HepG2 (cell line): Measurements from ENCODE around the gene CPNE2. TPM values are rescaled to one million over a fixed set of nuclear protein-coding genes. Genes with fewer than 3 reads are reported as not detected.
A peak's percentile ranks its signal among the peaks of the same experiment; 100 is the strongest.

Experiments
- ATAC-seq: fragments of 200-7000 bp; cut with Tn5 transposase; 3 replicates; pipeline ENCODE4 v1.9.1; 2020; ENCODE audit warnings: mild to moderate bottlenecking, moderate library complexity
- BruUV-seq: library from RNA; stranded (reverse); fragments of 400-500 nt; replicated peaks from 2 replicates; lab custom pipeline; 2021; lab: Mats Ljungman, UMichigan
- CTCF ChIA-PET: fragments of 300-600 bp; formaldehyde crosslinking; extraction: SDS; loops from one replicate; lab custom pipeline; 2021; ENCODE audit warnings: low total read pairs, inconsistent platforms, low intra/inter-chr PET ratio; lab: Yijun Ruan, JAX
- POLR2A ChIA-PET: fragments of 350-600 bp; sonication (Branson Sonifier 250); formaldehyde crosslinking; loops from one replicate; lab custom pipeline; 2020; ENCODE audit warnings: antibody characterized with exemption, inconsistent platforms; lab: Yijun Ruan, JAX
- DNase-seq: peaks from one replicate; pipeline ENCODE4 v3.0.0-alpha.2; 2015; ENCODE audit warnings: low spot score
- FAIRE-seq: peaks from 3 replicates; lab custom pipeline; 2011; peaks lifted over from hg19 to GRCh38; lab: Jason Lieb, UNC
- H2AFZ ChIP-seq: one replicate; pipeline ENCODE4 v1.6.1; 2011; ENCODE audit warnings: low read length, inconsistent platforms
- H3K27ac ChIP-seq: fragments of 300-600 bp; 3 replicates; pipeline ENCODE4 v1.8.0; 2011; ENCODE audit warnings: mixed run types, mild to moderate bottlenecking, mixed read lengths, low read length, inconsistent platforms; ENCODE audit not compliant: insufficient read depth; ENCODE audit errors: extremely low read length
- H3K27me3 ChIP-seq, 2 experiments: fragments of 200-600 bp in 1 of 2; 2 replicates in 1 of 2; 3 replicates in 1 of 2; pipeline versions ENCODE4 v1.6.0 to v1.8.0; 2011; ENCODE audit warnings: low read length in 2 of 2, mild to moderate bottlenecking in 2 of 2, moderate library complexity in 2 of 2, inconsistent platforms in 1 of 2; ENCODE audit not compliant: insufficient read depth in 2 of 2, control insufficient read depth in 1 of 2
- H3K36me3 ChIP-seq, 2 experiments: fragments of 200-600 bp in 1 of 2; replicated peaks in 1 of 2; 2 replicates in 1 of 2; 3 replicates in 1 of 2; pipeline versions ENCODE4 v1.5.1 to v1.8.0; 2011; ENCODE audit warnings: low read length in 2 of 2, inconsistent platforms in 1 of 2; ENCODE audit not compliant: insufficient read depth in 2 of 2, control insufficient read depth in 1 of 2
- H3K4me1 ChIP-seq: 2 replicates; pipeline ENCODE4 v1.5.1; 2012; ENCODE audit warnings: low read length, inconsistent platforms; ENCODE audit not compliant: insufficient read depth
- H3K4me2 ChIP-seq: 2 replicates; pipeline ENCODE4 v1.6.0; 2011; ENCODE audit warnings: low read depth, low read length, inconsistent platforms
- H3K4me3 ChIP-seq, 3 experiments: fragments of 200-600 bp in 1 of 3; sonication (generic), shearing (Covaris generic) in 1 of 3; replicated peaks in 1 of 3; 2 replicates each; pipeline ENCODE4 v1.5.1; 2011 to 2016; ENCODE audit warnings: low read length in 3 of 3, inconsistent platforms in 2 of 3, low read depth in 2 of 3, mild to moderate bottlenecking in 2 of 3, control low read depth in 1 of 3, mixed read lengths in 1 of 3; ENCODE audit not compliant: insufficient read depth in 1 of 3
- H3K79me2 ChIP-seq: one replicate; pipeline ENCODE4 v1.6.1; 2011; ENCODE audit warnings: low read length, inconsistent platforms; ENCODE audit not compliant: insufficient read depth
- H3K9ac ChIP-seq: 2 replicates; pipeline ENCODE4 v1.6.0; 2011; ENCODE audit warnings: mild to moderate bottlenecking, low read depth, low read length, inconsistent platforms; ENCODE audit not compliant: insufficient read depth
- H3K9me3 ChIP-seq: 2 replicates; pipeline ENCODE4 v1.5.1; 2012; ENCODE audit warnings: mild to moderate bottlenecking, low read length
- H4K20me1 ChIP-seq: 2 replicates; pipeline ENCODE4 v1.6.0; 2011; ENCODE audit warnings: inconsistent platforms, mild to moderate bottlenecking, low read length, moderate library complexity; ENCODE audit not compliant: insufficient read depth
- HNRNPUL1 ChIP-seq: fragments of 200-400 bp; formaldehyde crosslinking; IDR thresholded peaks from 2 replicates; pipeline ENCODE4 v1.6.1; 2017; ENCODE audit warnings: low read depth, mild to moderate bottlenecking, low read length, moderate library complexity
- MYPOP ChIP-seq: sonication (generic); formaldehyde crosslinking; IDR thresholded peaks from 2 replicates; pipeline ENCODE4 v1.8.1; 2023; ENCODE audit warnings: mild to moderate bottlenecking, moderate library complexity, missing genetic modification reagents
- NFYB ChIP-seq: sonication (generic); formaldehyde crosslinking; IDR thresholded peaks from 2 replicates; pipeline ENCODE4 v1.4.0; 2020; ENCODE audit warnings: missing genetic modification reagents
- NFYC ChIP-seq: IDR thresholded peaks from 2 replicates; pipeline ENCODE4 v1.6.1; 2016; ENCODE audit warnings: missing genetic modification reagents, missing compliant biosample characterization
- NR2F1 ChIP-seq, 2 experiments: fragments of 450-650 bp in 1 of 2; formaldehyde crosslinking in 1 of 2; IDR thresholded peaks; 2 replicates each; pipeline versions ENCODE4 v1.5.0 to v1.6.1; 2016 to 2020; ENCODE audit warnings: mild to moderate bottlenecking in 1 of 2, missing compliant biosample characterization in 1 of 2, missing genetic modification reagents in 1 of 2, moderate library complexity in 1 of 2
- RBAK ChIP-seq: sonication (generic); formaldehyde crosslinking; IDR thresholded peaks from 2 replicates; pipeline ENCODE4 v1.5.1; 2020; ENCODE audit warnings: mild to moderate bottlenecking, missing genetic modification reagents
- ZNF335 ChIP-seq: sonication (generic); formaldehyde crosslinking; IDR thresholded peaks from 2 replicates; pipeline ENCODE4 v1.4.0; 2020; ENCODE audit warnings: missing genetic modification reagents
- WGBS: methylation state at CpG from one replicate; pipeline ENCODE4 v1.1.6; 2017; ENCODE audit warnings: low lambda C conversion rate; 5-methylcytosine and 5-hydroxymethylcytosine counted together
- in situ Hi-C: cut with HindIII; loops from 2 replicates; pipeline ENCODE4 v1.10.0; 2017; ENCODE audit warnings: low pct_unique_long_range_greater_than_20kb; ENCODE audit not compliant: extremely low pct_ligation_motif_present
- intact Hi-C: fragments of 100-400 bp; cut with micrococcal nuclease; formaldehyde crosslinking; loops from one replicate; pipeline ENCODE4 v1.10.0; 2022; ENCODE audit not compliant: unreplicated experiment
- polyA plus RNA-seq, 8 experiments: library from polyadenylated mRNA; depleted of rRNA in 3 of 8; stranded (reverse) in 7 of 8; unstranded in 1 of 8; fragments of >200 nt; fragmentation: Illumina TruSeq in 4 of 8; extraction: Trizol in 4 of 8; gene quantifications; 2 replicates each; pipeline versions ENCODE4 v1.2.1 to v1.2.3, GENCODE V29; 2011 to 2016; ENCODE audit warnings: low read depth in 4 of 8, missing spikeins in 1 of 8, mixed read lengths in 1 of 8; ENCODE audit not compliant: insufficient read depth in 1 of 8
- total RNA-seq, 5 experiments: library from RNA; depleted of rRNA; stranded (reverse); fragments of >200 nt; fragmentation: Illumina TruSeq; extraction: Trizol; gene quantifications; 2 replicates each; pipeline ENCODE4 v1.2.3, GENCODE V29; 2016; ENCODE audit warnings: low read depth in 1 of 5
- TF ChIP-seq, protein P1 (sequence below): sonication (generic); formaldehyde crosslinking; IDR thresholded peaks from 2 replicates; pipeline ENCODE4 v1.4.0; 2020; ENCODE audit warnings: mild to moderate bottlenecking, missing genetic modification reagents, borderline replicate concordance
- TF ChIP-seq, protein P2 (sequence below): sonication (generic); formaldehyde crosslinking; IDR thresholded peaks from one replicate; pipeline ENCODE4 v1.5.1; 2020; ENCODE audit warnings: mild to moderate bottlenecking, missing genetic modification reagents; ENCODE audit errors: not compliant biosample characterization

Gene CPNE2
- total and polyA plus RNA-seq, 2 of the 13 experiments (the other 11 are each of a cell fraction or from before 2014, with no cell fraction given), result 10.6 to 23.3 TPM

- 0 out of 2 replicates have a peak, but pooled peaks have one; percentile 40 for TF ChIP-seq ZNF335 (CRISPR knock-in tag)
Observed at GRCh38 chr16:57156351-57156703, 63.9 kb downstream of the CPNE2 start (continued).

GRCh38 chr16:57157533-57157932, 65.2 kb downstream of the CPNE2 start:
- no TSS peak for BruUV-seq
- no peak overlapping the region for H3K9ac ChIP-seq
- no peak for ATAC-seq
- no peak overlapping the region for H2AFZ ChIP-seq
- no peak overlapping the region for H3K4me2 ChIP-seq
- CTCF ChIA-PET, result no interaction called here
- no peak overlapping the region for H3K4me3 ChIP-seq
- H3K4me1 ChIP-seq, result peaks cover 19% of the 10 kb centered on the region
- H3K79me2 ChIP-seq, result no peaks in the 10 kb centered on the region
- intact Hi-C loops, result no loop called here
- WGBS, result 100% methylated on average over 1 of the region's 1 CpG
- no peak for DNase-seq
- TF ChIP-seq, protein P1, sequence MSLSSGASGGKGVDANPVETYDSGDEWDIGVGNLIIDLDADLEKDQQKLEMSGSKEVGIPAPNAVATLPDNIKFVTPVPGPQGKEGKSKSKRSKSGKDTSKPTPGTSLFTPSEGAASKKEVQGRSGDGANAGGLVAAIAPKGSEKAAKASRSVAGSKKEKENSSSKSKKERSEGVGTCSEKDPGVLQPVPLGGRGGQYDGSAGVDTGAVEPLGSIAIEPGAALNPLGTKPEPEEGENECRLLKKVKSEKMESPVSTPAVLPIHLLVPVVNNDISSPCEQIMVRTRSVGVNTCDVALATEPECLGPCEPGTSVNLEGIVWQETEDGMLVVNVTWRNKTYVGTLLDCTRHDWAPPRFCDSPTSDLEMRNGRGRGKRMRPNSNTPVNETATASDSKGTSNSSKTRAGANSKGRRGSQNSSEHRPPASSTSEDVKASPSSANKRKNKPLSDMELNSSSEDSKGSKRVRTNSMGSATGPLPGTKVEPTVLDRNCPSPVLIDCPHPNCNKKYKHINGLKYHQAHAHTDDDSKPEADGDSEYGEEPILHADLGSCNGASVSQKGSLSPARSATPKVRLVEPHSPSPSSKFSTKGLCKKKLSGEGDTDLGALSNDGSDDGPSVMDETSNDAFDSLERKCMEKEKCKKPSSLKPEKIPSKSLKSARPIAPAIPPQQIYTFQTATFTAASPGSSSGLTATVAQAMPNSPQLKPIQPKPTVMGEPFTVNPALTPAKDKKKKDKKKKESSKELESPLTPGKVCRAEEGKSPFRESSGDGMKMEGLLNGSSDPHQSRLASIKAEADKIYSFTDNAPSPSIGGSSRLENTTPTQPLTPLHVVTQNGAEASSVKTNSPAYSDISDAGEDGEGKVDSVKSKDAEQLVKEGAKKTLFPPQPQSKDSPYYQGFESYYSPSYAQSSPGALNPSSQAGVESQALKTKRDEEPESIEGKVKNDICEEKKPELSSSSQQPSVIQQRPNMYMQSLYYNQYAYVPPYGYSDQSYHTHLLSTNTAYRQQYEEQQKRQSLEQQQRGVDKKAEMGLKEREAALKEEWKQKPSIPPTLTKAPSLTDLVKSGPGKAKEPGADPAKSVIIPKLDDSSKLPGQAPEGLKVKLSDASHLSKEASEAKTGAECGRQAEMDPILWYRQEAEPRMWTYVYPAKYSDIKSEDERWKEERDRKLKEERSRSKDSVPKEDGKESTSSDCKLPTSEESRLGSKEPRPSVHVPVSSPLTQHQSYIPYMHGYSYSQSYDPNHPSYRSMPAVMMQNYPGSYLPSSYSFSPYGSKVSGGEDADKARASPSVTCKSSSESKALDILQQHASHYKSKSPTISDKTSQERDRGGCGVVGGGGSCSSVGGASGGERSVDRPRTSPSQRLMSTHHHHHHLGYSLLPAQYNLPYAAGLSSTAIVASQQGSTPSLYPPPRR (CRISPR knock-in tag), result no peak
- no peak for TF ChIP-seq HNRNPUL1
- TF ChIP-seq MYPOP (CRISPR knock-in tag), result no peak
- TF ChIP-seq, protein P2, sequence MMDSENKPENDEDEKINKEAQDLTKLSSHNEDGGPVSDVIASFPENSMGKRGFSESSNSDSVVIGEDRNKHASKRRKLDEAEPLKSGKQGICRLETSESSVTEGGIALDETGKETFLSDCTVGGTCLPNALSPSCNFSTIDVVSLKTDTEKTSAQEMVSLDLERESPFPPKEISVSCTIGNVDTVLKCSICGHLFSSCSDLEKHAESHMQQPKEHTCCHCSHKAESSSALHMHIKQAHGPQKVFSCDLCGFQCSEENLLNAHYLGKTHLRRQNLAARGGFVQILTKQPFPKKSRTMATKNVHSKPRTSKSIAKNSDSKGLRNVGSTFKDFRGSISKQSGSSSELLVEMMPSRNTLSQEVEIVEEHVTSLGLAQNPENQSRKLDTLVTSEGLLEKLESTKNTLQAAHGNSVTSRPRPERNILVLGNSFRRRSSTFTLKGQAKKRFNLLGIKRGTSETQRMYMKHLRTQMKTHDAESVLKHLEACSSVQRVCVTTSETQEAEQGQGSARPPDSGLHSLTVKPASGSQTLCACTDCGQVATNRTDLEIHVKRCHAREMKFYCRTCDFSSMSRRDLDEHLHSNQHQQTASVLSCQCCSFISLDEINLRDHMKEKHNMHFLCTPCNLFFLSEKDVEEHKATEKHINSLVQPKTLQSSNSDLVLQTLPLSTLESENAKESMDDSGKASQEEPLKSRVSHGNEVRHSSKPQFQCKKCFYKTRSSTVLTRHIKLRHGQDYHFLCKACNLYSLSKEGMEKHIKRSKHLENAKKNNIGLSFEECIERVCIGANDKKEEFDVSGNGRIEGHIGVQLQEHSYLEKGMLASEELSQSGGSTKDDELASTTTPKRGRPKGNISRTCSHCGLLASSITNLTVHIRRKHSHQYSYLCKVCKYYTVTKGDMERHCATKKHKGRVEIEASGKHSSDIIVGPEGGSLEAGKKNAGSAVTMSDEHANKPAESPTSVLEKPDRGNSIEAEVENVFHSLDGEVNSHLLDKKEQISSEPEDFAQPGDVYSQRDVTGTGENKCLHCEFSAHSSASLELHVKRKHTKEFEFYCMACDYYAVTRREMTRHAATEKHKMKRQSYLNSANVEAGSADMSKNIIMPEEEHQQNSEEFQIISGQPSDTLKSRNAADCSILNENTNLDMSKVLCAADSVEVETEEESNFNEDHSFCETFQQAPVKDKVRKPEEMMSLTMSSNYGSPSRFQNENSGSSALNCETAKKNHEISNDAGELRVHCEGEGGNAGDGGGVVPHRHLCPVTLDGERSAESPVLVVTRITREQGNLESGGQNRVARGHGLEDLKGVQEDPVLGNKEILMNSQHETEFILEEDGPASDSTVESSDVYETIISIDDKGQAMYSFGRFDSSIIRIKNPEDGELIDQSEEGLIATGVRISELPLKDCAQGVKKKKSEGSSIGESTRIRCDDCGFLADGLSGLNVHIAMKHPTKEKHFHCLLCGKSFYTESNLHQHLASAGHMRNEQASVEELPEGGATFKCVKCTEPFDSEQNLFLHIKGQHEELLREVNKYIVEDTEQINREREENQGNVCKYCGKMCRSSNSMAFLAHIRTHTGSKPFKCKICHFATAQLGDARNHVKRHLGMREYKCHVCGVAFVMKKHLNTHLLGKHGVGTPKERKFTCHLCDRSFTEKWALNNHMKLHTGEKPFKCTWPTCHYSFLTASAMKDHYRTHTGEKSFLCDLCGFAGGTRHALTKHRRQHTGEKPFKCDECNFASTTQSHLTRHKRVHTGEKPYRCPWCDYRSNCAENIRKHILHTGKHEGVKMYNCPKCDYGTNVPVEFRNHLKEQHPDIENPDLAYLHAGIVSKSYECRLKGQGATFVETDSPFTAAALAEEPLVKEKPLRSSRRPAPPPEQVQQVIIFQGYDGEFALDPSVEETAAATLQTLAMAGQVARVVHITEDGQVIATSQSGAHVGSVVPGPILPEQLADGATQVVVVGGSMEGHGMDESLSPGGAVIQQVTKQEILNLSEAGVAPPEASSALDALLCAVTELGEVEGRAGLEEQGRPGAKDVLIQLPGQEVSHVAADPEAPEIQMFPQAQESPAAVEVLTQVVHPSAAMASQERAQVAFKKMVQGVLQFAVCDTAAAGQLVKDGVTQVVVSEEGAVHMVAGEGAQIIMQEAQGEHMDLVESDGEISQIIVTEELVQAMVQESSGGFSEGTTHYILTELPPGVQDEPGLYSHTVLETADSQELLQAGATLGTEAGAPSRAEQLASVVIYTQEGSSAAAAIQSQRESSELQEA (CRISPR knock-in tag), result no peak
- TF ChIP-seq RBAK (CRISPR knock-in tag), result no peak
- TF ChIP-seq NFYC (CRISPR knock-in tag), result no peak
- TF ChIP-seq NFYB, result no peak
- no peak for TF ChIP-seq NR2F1 (CRISPR knock-in tag; IDR thresholded peaks at IDR 0.05)
- POLR2A ChIA-PET, result no interaction called here
- H3K27ac ChIP-seq, result no peak overlapping the region
- no peaks in the 10 kb centered on the region for H3K27me3 ChIP-seq
- H3K9me3 ChIP-seq, result no peaks in the 10 kb centered on the region
- in situ Hi-C loops, result no loop called here
- H4K20me1 ChIP-seq, result no peaks in the 10 kb centered on the region
- no peak for FAIRE-seq
- peaks cover 11 to 59% of the 10 kb centered on the region in 2 experiments for H3K36me3 ChIP-seq
